Natural killer cell (primary cell): ENCODE measurements around the gene ATXN1. TPM values are rescaled to one million over a fixed set of nuclear protein-coding genes. Genes with fewer than 3 reads are reported as not detected.

Source experiments
- ATAC-seq, 3 donors: fragments of 150-1000 bp in 2 of 3; fragments of 200-7000 bp in 1 of 3; cut with Tn5 transposase; 1 replicate in 1 of 3; 2 replicates in 2 of 3; pipeline ENCODE4 v1.10.0; 2021; ENCODE audit warnings: mild to moderate bottlenecking in 2 of 3, moderate library complexity in 2 of 3
- DNase-seq, 2 donors: peaks; one replicate each; pipeline versions ENCODE4 v3.0.0 to v3.0.0-alpha.2; 2013 to 2021; ENCODE audit warnings: mixed read lengths in 1 of 2
- H3K27ac ChIP-seq: one replicate; pipeline ENCODE4 v1.5.1; 2013; ENCODE audit warnings: mild to moderate bottlenecking, low read length
- H3K27me3 ChIP-seq: one replicate; pipeline ENCODE4 v1.6.1; 2013; ENCODE audit warnings: low read length; ENCODE audit not compliant: control insufficient read depth, insufficient read depth
- H3K36me3 ChIP-seq: one replicate; pipeline ENCODE4 v1.6.1; 2013; ENCODE audit warnings: low read length; ENCODE audit not compliant: control insufficient read depth, insufficient read depth
- H3K4me1 ChIP-seq: one replicate; pipeline ENCODE4 v1.6.1; 2013; ENCODE audit warnings: low read length; ENCODE audit not compliant: control insufficient read depth, insufficient read depth
- H3K4me3 ChIP-seq: one replicate; pipeline ENCODE4 v1.5.1; 2013; ENCODE audit warnings: low read length
- H3K9me3 ChIP-seq: one replicate; pipeline ENCODE4 v1.6.1; 2013; ENCODE audit warnings: low read length; ENCODE audit not compliant: control insufficient read depth, insufficient read depth
- H3K27ac Mint-ChIP-seq, 2 donors: one replicate each; pipeline ENCODE4 v1.8.0; 2022; ENCODE audit warnings: mild to moderate bottlenecking in 2 of 2, mixed read lengths in 2 of 2, moderate library complexity in 1 of 2
- H3K27me3 Mint-ChIP-seq, 2 donors: one replicate each; pipeline ENCODE4 v1.8.0; 2022; ENCODE audit warnings: low read depth in 2 of 2, mixed read lengths in 2 of 2
- H3K36me3 Mint-ChIP-seq: one replicate; pipeline ENCODE4 v1.8.0; 2022; ENCODE audit warnings: mixed read lengths
- H3K4me1 Mint-ChIP-seq, 2 donors: one replicate each; pipeline ENCODE4 v1.8.0; 2022; ENCODE audit warnings: mixed read lengths in 2 of 2
- H3K4me3 Mint-ChIP-seq: one replicate; pipeline ENCODE4 v1.8.0; 2022; ENCODE audit warnings: mild to moderate bottlenecking, moderate library complexity, mixed read lengths
- H3K9me3 Mint-ChIP-seq, 2 donors: one replicate each; pipeline ENCODE4 v1.8.0; 2022; ENCODE audit warnings: mixed read lengths in 2 of 2
- CTCF ChIP-seq: fragments of 200-600 bp; IDR thresholded peaks from one replicate; pipeline ENCODE4 v1.8.0; 2022; ENCODE audit warnings: antibody characterized with exemption
- WGBS: methylation state at CpG from one replicate; pipeline ENCODE4 v1.1.7; 2013; ENCODE audit warnings: missing lambda C conversion rate; ENCODE audit not compliant: insufficient coverage; 5-methylcytosine and 5-hydroxymethylcytosine counted together
- intact Hi-C: fragments of 100-400 bp; cut with micrococcal nuclease; formaldehyde crosslinking; loops from one replicate; pipeline ENCODE4 v1.14.2; 2022
- total RNA-seq, 4 donors: library from RNA; stranded (reverse); fragments of 120-200 nt in 1 of 4; gene quantifications; one replicate each; pipeline versions ENCODE4 v1.2.3 to v1.2.4, GENCODE V29; 2013 to 2022

ATXN1 gene
- total RNA-seq, 3 donors from 2014 or later (not counting 1 experiment from before 2014, with no cell fraction given) = 90.4 to 120 (median 97.9) TPM

DNA sequence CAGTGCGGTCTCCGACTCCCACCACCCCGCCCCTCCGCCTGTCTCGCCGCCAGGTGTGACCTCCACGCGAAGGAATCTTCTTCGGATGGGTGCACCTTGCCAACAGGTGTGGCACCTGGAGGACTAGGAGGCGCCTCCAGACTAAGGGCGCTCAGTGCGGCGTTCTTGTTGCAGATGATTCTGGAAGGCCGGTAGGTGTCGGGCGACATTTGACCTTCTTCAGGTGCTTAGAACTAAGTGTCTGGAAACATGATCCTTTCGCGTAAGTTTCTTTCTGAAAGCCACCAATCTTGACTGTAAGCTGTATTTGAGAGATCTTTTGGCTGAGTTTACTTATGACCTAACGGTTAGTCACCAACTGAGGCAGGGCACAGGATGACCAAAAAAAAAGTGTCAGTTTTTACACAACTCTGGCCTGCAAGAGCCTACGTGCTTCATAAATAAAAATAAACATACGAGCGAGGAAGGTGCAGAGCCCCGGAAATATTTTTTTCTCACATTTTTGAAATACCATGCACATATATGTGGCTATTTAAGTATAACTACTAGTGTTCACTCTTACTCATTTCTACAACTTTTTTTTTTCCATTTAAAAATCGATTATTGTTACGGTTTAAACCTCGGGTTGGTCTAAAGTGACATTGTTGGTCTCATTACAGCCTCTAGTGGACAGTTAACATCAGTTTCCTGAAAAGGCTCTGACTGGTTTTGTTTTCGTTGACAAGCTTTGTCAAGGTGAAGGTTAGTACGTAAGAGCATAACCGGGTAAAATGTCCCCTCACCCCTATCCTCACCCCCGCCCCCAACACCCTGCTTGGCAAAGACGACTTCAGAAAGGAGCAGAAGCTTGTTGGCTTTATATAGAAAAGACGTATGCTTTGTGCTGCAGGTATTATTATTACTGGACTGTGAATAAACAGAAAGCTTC is 1.6 kb upstream of the ATXN1 start:
- peak overlapping the region; percentile 98 for H3K4me3 Mint-ChIP-seq
- Histone ChIP-seq H3K27me3 (no peaks in the 10 kb centered on the region), H3K9me3 (no peaks in the 10 kb centered on the region), H3K27ac (peak overlapping the region; percentile 98), H3K36me3 (no peaks in the 10 kb centered on the region), H3K4me1 (peaks cover 15% of the 10 kb centered on the region), H3K4me3 (peak overlapping the region; percentile 54)
- H3K27me3 Mint-ChIP-seq = no peaks in the 10 kb centered on the region
- no peaks in the 10 kb centered on the region for H3K36me3 Mint-ChIP-seq
- under 1% methylated on average over 24 of the region's 32 CpGs for WGBS
- intact Hi-C loops = loop anchor here (1.0 to 10.0 kb wide), 9 partner anchors 62 to 942 kb away; partner anchors contain the start of gene NUP153
- no peaks in the 10 kb centered on the region for H3K9me3 Mint-ChIP-seq
- ATAC-seq (peak; percentile 44 to 70 (median 58)), DNase-seq (peak; percentile 57 to 89)
- peaks cover 51 to 70% of the 10 kb centered on the region in 2 donors for H3K4me1 Mint-ChIP-seq
- TF ChIP-seq CTCF = peak; percentile 67
- H3K27ac Mint-ChIP-seq = peak overlapping the region; percentile 95 to 98

GRCh38 chr6:16762268-16762549 is 949 bp upstream of the ATXN1 start:
- Mint-ChIP-seq H3K27me3 (no peaks in the 10 kb centered on the region), H3K4me1 (peaks cover 52 to 69% of the 10 kb centered on the region in 2 donors), H3K4me3 (peak overlapping the region; percentile 98), H3K27ac (peak overlapping the region; percentile 95 to 98), H3K9me3 (no peaks in the 10 kb centered on the region), H3K36me3 (no peaks in the 10 kb centered on the region)
- TF ChIP-seq CTCF = no peak
- peak overlapping the region; percentile 54 for H3K4me3 ChIP-seq
- ATAC-seq (no peak), DNase-seq (no peak)
- peaks cover 15% of the 10 kb centered on the region for H3K4me1 ChIP-seq
- H3K27ac ChIP-seq = peak overlapping the region; percentile 98
- no peaks in the 10 kb centered on the region for H3K9me3 ChIP-seq
- H3K27me3 ChIP-seq = no peaks in the 10 kb centered on the region
- WGBS = under 1% methylated on average over 21 of the region's 21 CpGs
- intact Hi-C loops = loop anchor here (1.0 to 10.0 kb wide), 9 partner anchors 61 to 943 kb away; partner anchors contain the start of gene NUP153
- no peaks in the 10 kb centered on the region for H3K36me3 ChIP-seq

- intact Hi-C loops = loop anchor here (1.0 to 10.0 kb wide), 9 partner anchors 60 to 943 kb away; partner anchors contain the start of gene NUP153
- DNase-seq (peak; percentile 82 to 91), ATAC-seq (peak; percentile 47 to 68 (median 59))
- Mint-ChIP-seq H3K36me3 (no peaks in the 10 kb centered on the region), H3K27ac (peak overlapping the region; percentile 95 to 98), H3K4me3 (peak overlapping the region; percentile 98), H3K27me3 (no peaks in the 10 kb centered on the region), H3K4me1 (peaks cover 52 to 65% of the 10 kb centered on the region in 2 donors), H3K9me3 (no peaks in the 10 kb centered on the region)
- no peaks in the 10 kb centered on the region for H3K9me3 ChIP-seq
- H3K27me3 ChIP-seq = no peaks in the 10 kb centered on the region
- WGBS = under 1% methylated on average over 61 of the region's 71 CpGs
- peaks cover 15% of the 10 kb centered on the region for H3K4me1 ChIP-seq
- TF ChIP-seq CTCF = no peak
- peak overlapping the region; percentile 98 for H3K27ac ChIP-seq
- H3K4me3 ChIP-seq = peak overlapping the region; percentile 54
- no peaks in the 10 kb centered on the region for H3K36me3 ChIP-seq
Measured at GRCh38 chr6:16761471-16762267, 409 bp upstream of the ATXN1 start.
